D721Med (cell line): ENCODE measurements around the gene RAMP3.

Experiments used
- DNase-seq: peaks from one replicate; pipeline ENCODE4 v3.0.0; 2011; ENCODE audit warnings: low spot score; ENCODE audit not compliant: insufficient read length
- FAIRE-seq: peaks from 2 replicates; lab custom pipeline; 2011; peaks lifted over from hg19 to GRCh38; lab: Jason Lieb, UNC
- CTCF ChIP-seq: IDR thresholded peaks from 2 replicates; pipeline ENCODE4 v1.5.1; 2012; ENCODE audit warnings: mild to moderate bottlenecking, control low read depth; ENCODE audit not compliant: insufficient read depth; ENCODE audit errors: missing control alignments

Gene RAMP3

GRCh38 chr7:45180084-45180986 lies 22.7 kb downstream of the RAMP3 start:
- FAIRE-seq (no peak), DNase-seq (no peak)
- no peak for TF ChIP-seq CTCF

GRCh38 chr7:45181286-45181960 lies 23.8 kb downstream of the RAMP3 start:
- FAIRE-seq (no peak), DNase-seq (no peak)
- TF ChIP-seq CTCF = no peak

DNA sequence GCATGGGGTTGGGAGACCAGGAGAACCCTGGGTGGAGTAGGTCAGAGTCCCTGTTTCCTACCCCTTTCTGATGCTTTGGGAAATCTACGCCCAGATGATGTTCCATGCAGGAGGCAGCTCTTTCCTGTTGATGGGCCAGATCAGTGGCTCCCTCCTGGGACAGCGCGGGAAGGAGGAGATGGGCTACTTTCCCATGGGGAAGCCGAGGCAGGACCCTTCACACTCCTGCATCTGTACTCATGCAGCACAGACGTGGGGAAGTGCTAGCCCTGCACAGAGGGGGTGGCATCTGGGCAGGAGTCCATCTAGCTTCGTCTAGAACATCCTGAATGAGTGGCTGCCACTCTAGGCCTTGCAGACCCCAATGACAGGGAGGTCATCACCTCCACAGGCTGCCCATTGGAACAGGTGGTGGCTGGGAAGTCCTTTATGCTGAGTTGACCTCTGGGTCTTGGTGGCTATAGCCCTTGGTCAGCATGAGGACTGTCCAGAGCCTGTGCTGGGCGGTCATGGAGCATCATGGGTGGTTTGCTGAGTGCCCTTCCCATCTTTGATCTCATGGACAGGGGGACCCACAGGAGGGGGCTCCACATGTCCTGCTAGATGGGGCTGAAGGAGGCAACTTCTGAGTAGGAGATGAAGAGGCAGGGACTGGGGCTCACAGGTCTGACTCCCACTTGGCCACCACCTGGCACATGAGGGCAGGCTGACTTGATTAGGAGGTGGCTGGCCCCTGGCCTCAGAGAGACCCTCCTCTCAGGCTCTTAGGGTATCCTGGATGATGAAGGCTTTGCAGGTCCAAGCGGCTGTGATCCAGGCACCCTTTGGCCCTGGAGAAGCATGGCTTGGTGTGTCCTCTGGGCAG lies 24.6 kb downstream of the RAMP3 start:
- no peak for TF ChIP-seq CTCF
- no peak for FAIRE-seq
- DNase-seq = no peak

GRCh38 chr7:45182856-45183710 lies 25.5 kb downstream of the RAMP3 start:
- DNase-seq (no peak), FAIRE-seq (no peak)
- TF ChIP-seq CTCF = no peak

GRCh38 chr7:45183711-45184210 lies 26.2 kb downstream of the RAMP3 start:
- no peak for TF ChIP-seq CTCF
- no peak for DNase-seq
- no peak for FAIRE-seq

- TF ChIP-seq CTCF = no peak
- FAIRE-seq = no peak
- DNase-seq = no peak
Observed at GRCh38 chr7:45184326-45185027, 26.9 kb downstream of the RAMP3 start.
